HEK293T (cell line): Measurements from ENCODE around the gene USF3.
A peak's percentile ranks its signal among the peaks of the same experiment; 100 is the strongest.

Experiments used
- CTCF ChIA-PET: fragments of 350-600 bp; formaldehyde crosslinking; extraction: SDS; loops from one replicate; lab custom pipeline; 2021; ENCODE audit warnings: antibody characterized with exemption, inconsistent platforms; lab: Yijun Ruan, JAX
- POLR2A ChIA-PET: fragments of 350-600 bp; formaldehyde crosslinking; extraction: SDS; loops from one replicate; lab custom pipeline; 2020; ENCODE audit warnings: antibody characterized with exemption, inconsistent platforms; lab: Yijun Ruan, JAX
- DNase-seq: peaks from one replicate; pipeline ENCODE4 v3.0.0; 2012; ENCODE audit warnings: mixed read lengths; ENCODE audit errors: extremely low spot score
- ARNT ChIP-seq: fragments of 450-650 bp; IDR thresholded peaks from 2 replicates; pipeline ENCODE4 v1.6.1; 2017; ENCODE audit warnings: mild to moderate bottlenecking
- BHLHE40 ChIP-seq: fragments of 450-650 bp; IDR thresholded peaks from 2 replicates; pipeline ENCODE4 v1.6.1; 2016; ENCODE audit warnings: mild to moderate bottlenecking, moderate library complexity, borderline replicate concordance
- CTBP1 ChIP-seq: fragments of 450-650 bp; IDR thresholded peaks from 2 replicates; pipeline ENCODE4 v1.6.1; 2016; ENCODE audit warnings: borderline replicate concordance
- ELF4 ChIP-seq: fragments of 450-650 bp; IDR thresholded peaks from 2 replicates; pipeline ENCODE4 v1.6.1; 2017; ENCODE audit warnings: antibody characterized with exemption
- FOXK2 ChIP-seq: fragments of 450-650 bp; IDR thresholded peaks from 2 replicates; pipeline ENCODE4 v1.6.1; 2016; ENCODE audit warnings: mild to moderate bottlenecking
- FOXM1 ChIP-seq: fragments of 450-650 bp; IDR thresholded peaks from 2 replicates; pipeline ENCODE4 v1.6.1; 2017; ENCODE audit warnings: mild to moderate bottlenecking, borderline replicate concordance
- HDGF ChIP-seq: fragments of 450-650 bp; IDR thresholded peaks from 2 replicates; pipeline ENCODE4 v1.6.1; 2017; ENCODE audit warnings: antibody characterized with exemption, borderline replicate concordance
- L3MBTL2 ChIP-seq: fragments of 450-650 bp; conservative IDR thresholded peaks from 2 replicates; pipeline ENCODE4 v1.6.1; 2016; ENCODE audit warnings: mild to moderate bottlenecking
- LEF1 ChIP-seq: fragments of 450-650 bp; IDR thresholded peaks from 2 replicates; pipeline ENCODE4 v1.6.1; 2017; ENCODE audit warnings: mild to moderate bottlenecking, borderline replicate concordance
- NFRKB ChIP-seq: fragments of 450-650 bp; IDR thresholded peaks from 2 replicates; pipeline ENCODE4 v1.6.1; 2016; ENCODE audit warnings: mild to moderate bottlenecking, moderate library complexity
- PKNOX1 ChIP-seq: fragments of 450-650 bp; IDR thresholded peaks from 2 replicates; pipeline ENCODE4 v1.6.1; 2016
- SP1 ChIP-seq: fragments of 450-650 bp; IDR thresholded peaks from 2 replicates; pipeline ENCODE4 v1.6.1; 2017
- SUZ12 ChIP-seq: fragments of 450-650 bp; IDR thresholded peaks from 2 replicates; pipeline ENCODE4 v1.6.1; 2016; ENCODE audit warnings: mild to moderate bottlenecking
- TARDBP ChIP-seq: fragments of 450-650 bp; IDR thresholded peaks from 2 replicates; pipeline ENCODE4 v1.6.1; 2016
- ZNF384 ChIP-seq: fragments of 450-650 bp; IDR thresholded peaks from 2 replicates; pipeline ENCODE4 v1.6.1; 2016

The USF3 gene

DNA sequence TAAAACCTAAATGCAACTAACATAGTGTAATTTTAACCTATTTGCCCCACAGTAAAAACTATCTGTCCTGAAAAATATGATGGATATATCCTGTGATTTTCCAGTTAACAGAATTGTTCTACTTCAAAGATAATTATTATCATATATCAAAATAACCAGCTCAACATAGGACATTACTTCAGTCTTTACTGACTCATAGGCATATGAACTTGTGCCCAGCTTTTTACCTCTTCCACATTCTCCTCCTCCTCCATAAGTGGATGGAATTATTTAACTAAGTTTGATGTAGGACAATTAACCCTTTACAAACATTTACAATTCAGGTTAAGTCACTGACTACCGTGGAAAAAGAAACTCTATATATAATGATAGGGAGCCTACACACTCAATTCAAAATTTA is 22.9 kb upstream of the USF3 start:
- ChIA-PET POLR2A (no interaction called here), CTCF (no interaction called here)
- TF ChIP-seq SUZ12 = no peak
- TF ChIP-seq SP1 = no peak
- TF ChIP-seq PKNOX1 = no peak
- TF ChIP-seq LEF1 = no peak
- TF ChIP-seq NFRKB = no peak
- TF ChIP-seq HDGF = no peak
- no peak for TF ChIP-seq L3MBTL2
- TF ChIP-seq CTBP1 = no peak
- no peak for TF ChIP-seq FOXK2
- TF ChIP-seq ZNF384 = no peak
- DNase-seq = no peak

DNA sequence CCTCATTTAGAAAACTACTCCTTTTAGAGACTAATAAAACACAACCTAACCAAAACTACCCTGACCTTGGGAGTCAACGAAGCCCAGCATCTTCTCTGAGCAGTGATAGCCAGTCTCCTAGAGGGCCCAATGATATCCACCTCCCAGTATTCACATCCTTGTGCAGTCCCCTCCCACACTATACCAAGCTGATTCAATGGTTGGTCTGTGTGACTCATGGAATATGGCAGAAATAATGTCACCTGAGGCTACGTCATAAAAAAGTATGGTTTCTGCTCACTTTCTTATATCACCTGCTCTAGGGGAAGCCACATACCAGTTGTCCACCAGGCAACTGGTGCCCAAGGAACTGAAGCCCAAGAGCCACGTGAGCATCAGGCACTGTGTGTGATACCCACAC is 21.4 kb upstream of the USF3 start:
- ChIA-PET CTCF (no interaction called here), POLR2A (no interaction called here)
- DNase-seq = no peak
- TF ChIP-seq BHLHE40 (no peak), L3MBTL2 (no peak), TARDBP (no peak)

DNA sequence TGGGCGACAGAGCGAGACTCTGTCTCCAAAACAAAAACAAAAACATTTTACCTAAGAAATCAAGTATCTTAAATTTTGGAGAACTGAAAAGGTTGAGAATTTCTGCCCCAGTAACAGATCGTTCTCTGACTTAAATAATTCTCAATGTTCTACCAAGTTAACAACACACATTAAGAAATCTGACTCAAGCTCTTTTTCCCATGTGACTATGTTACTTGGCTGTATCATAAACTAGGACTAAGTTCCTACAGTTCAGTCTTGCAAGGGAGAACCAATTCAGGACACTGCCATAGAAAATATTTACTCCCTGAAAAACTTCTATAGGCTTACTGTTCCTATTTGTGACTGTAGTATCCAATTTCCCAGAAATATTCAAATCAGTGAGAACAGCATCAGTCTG is 20.9 kb upstream of the USF3 start:
- TF ChIP-seq SUZ12 = no peak
- CTCF ChIA-PET = no interaction called here

DNA sequence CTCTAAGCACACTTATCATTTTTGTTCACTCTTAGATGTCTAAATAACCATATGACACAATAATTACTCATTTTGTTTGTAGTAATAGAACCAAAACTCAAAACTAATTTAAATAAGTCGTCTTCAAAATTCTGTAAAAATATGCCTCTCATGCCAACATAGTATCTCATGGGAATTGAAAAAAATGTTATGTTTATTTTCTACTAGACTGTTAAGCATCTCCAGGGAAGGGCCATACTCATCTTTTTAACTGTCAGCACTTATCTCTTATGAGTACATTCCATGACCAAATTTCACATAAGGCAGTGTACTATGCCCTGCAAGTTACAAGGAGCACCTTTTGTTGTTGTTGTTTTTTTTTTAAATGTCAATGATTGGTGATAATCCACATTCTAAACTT is 18.3 kb upstream of the USF3 start:
- ChIA-PET POLR2A (no interaction called here), CTCF (no interaction called here)
- TF ChIP-seq HDGF (no peak), SP1 (no peak), TARDBP (no peak), CTBP1 (no peak), ELF4 (no peak)
- DNase-seq = no peak

More for the DNA sequence above, 20.9 kb upstream of the USF3 start:
- DNase-seq = no peak
- POLR2A ChIA-PET = no interaction called here

DNA sequence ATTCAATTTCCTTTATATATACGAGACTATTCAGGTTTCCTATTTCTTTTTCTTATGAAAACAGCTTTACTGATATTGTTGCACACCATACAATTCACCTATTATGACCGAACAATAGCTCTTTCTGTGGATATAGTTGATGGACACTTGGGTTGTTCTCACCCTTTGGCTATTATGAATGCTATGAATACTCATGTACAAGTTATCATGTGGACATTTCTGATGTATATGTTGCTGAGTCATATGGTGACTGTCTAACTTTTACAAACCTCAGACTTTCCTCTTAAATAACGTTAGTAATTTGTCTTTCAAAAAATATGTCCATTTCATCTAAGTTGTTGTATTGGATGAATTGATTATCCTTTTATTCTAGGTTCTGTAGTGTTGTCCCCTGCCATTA is 15.7 kb upstream of the USF3 start:
- CTCF ChIA-PET = interaction anchor here (0.6 kb wide), 2 partner anchors 14 to 17 kb away, joined by 3 to 4 read pairs; no protein-coding TSS in a partner anchor
- POLR2A ChIA-PET = no interaction called here

GRCh38 chr3:113707835-113708234 is 11.4 kb upstream of the USF3 start:
- ChIA-PET CTCF (no interaction called here), POLR2A (no interaction called here)
- DNase-seq = no peak
- no peak for TF ChIP-seq L3MBTL2
- no peak for TF ChIP-seq PKNOX1
- TF ChIP-seq NFRKB = no peak
- no peak for TF ChIP-seq ELF4
- TF ChIP-seq FOXM1 = no peak
- no peak for TF ChIP-seq HDGF
- no peak for TF ChIP-seq BHLHE40
- no peak for TF ChIP-seq CTBP1
- TF ChIP-seq ZNF384 = no peak
- no peak for TF ChIP-seq SUZ12
- no peak for TF ChIP-seq SP1
- TF ChIP-seq FOXK2 = no peak

More for the DNA sequence above, 15.7 kb upstream of the USF3 start:
- DNase-seq = no peak
- no peak for TF ChIP-seq PKNOX1
- TF ChIP-seq ELF4 = 0 out of 2 replicates have a peak, but pooled peaks have one; percentile 8

DNA sequence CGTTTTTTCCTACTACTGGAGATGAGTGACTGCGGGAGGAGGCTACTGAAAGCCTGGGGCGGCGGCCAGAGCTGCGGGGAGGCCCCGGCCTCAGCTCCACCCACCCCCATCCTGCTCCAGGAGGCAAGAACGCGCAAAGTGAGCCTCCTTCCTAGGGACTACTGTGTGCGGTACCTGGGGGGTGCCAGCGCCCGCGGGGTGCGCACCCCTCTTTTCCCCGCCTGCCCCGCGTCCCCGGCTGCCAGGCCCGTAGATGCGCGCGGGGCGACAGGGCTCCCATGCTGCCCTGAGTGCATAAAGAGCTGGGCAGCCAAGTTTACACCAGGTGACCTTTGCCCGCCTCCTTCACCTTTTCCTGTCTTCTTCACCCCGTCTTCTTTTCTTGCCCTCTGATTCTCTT is 2.5 kb upstream of the USF3 start:
- DNase-seq = no peak
- TF ChIP-seq TARDBP (no peak), BHLHE40 (no peak), L3MBTL2 (no peak), CTBP1 (no peak), ELF4 (no peak), FOXM1 (no peak), FOXK2 (no peak), ZNF384 (no peak), NFRKB (no peak), PKNOX1 (no peak), SUZ12 (no peak), ARNT (no peak), LEF1 (no peak)
- POLR2A ChIA-PET = no interaction called here
- CTCF ChIA-PET = interaction anchor here (0.5 kb wide), 1 partner anchor 14 kb away, joined by 3 read pairs; no protein-coding TSS in a partner anchor
